Measurements from ENCODE around the gene COG3.

DNA sequence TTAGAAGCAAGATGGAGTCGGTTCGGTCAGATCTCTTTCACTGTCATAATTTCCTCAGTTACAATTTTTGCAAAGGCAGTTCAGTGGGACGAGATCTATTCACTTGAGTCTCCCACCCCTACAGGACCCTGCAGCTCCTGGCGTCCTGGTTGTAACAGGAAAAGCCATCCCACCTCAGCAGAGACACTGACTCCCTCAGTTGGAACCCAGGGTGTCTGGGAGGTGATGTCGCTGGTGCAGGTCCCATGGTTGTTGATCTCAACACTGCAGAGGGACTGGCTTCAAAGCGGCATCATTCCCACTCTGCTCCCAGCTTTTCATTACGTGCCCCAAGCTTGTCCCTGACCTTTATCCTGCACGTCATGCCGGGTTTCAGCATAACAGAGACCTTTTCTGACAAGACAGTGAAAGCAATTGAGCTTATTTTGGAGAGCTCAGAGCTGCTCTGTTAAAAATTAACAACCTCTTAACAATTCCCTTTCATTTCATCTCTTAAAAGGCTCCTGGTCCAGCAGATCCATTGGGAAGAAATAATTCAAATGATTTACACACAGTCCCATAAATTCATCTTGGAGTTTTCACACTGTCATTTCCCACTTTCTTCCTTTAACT is 17.6 kb upstream of the COG3 start:
- TF ChIP-seq, protein P1, sequence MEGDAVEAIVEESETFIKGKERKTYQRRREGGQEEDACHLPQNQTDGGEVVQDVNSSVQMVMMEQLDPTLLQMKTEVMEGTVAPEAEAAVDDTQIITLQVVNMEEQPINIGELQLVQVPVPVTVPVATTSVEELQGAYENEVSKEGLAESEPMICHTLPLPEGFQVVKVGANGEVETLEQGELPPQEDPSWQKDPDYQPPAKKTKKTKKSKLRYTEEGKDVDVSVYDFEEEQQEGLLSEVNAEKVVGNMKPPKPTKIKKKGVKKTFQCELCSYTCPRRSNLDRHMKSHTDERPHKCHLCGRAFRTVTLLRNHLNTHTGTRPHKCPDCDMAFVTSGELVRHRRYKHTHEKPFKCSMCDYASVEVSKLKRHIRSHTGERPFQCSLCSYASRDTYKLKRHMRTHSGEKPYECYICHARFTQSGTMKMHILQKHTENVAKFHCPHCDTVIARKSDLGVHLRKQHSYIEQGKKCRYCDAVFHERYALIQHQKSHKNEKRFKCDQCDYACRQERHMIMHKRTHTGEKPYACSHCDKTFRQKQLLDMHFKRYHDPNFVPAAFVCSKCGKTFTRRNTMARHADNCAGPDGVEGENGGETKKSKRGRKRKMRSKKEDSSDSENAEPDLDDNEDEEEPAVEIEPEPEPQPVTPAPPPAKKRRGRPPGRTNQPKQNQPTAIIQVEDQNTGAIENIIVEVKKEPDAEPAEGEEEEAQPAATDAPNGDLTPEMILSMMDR (IDR thresholded peaks at IDR 0.05), result no peak
- no peak for TF ChIP-seq POLR2A (IDR thresholded peaks at IDR 0.05)
